GM13977 (cell line): Measurements from ENCODE around the gene CASP9.

Experiments used
- DNase-seq: peaks from one replicate; pipeline ENCODE4 v3.0.0; 2012; ENCODE audit warnings: low spot score
- in situ Hi-C: fragments of 300-500 bp; cut with MboI; formaldehyde crosslinking; loops from one replicate; pipeline ENCODE4 v1.12.0; 2022; ENCODE audit warnings: low sequenced_read_pairs, low pct_unique_long_range_greater_than_20kb, mixed read lengths, inconsistent platforms; ENCODE audit not compliant: unreplicated experiment
- TF ChIP-seq, protein P1 (sequence below): IDR thresholded peaks from 2 replicates; pipeline ENCODE4 v1.5.1; 2012; ENCODE audit warnings: mild to moderate bottlenecking, control low read depth; ENCODE audit not compliant: insufficient read depth; ENCODE audit errors: extremely low read depth, missing control alignments

The CASP9 gene

DNA sequence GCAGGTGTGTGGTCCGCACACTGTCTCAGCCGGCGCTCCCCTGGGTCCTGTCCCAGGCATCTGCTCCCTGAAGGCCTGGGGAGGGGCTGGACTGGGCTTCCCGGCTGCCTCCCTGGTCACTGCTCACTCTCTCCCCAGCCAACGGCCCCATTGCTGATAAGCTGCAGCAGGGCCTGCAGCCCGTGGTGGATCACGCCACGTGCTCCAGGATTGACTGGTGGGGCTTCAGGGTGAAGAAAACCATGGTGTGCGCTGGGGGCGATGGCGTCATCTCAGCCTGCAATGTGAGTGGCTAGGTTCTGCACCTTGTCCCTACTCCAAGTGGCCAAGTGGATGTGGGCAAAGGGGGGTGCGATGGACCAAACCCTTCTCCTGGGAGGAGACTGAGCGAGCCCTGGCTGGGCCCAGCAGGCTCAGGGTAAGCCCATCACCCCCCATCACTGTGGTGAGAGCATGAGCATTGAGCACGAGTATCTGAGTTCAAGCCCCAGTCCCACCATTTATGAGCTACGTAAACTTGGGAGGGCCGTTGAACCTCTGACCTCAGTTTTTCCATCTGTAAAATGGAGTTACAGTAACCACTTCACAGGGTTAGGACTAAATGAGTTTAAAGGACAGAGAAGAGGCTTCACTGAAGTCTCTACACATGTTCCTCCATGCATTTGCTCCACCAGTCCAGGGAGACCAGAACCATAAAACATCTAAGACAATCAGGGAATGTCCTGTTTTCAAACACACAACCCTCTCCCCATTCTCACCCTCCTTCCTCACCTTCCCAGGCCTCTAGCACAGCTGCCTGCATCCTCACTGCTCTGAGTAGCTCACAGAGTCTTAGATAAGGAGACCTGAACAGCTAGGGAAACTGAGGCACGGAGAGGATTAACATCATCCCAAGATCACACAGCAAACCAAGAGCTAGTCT lies 79.3 kb downstream of the CASP9 start:
- TF ChIP-seq, protein P1, sequence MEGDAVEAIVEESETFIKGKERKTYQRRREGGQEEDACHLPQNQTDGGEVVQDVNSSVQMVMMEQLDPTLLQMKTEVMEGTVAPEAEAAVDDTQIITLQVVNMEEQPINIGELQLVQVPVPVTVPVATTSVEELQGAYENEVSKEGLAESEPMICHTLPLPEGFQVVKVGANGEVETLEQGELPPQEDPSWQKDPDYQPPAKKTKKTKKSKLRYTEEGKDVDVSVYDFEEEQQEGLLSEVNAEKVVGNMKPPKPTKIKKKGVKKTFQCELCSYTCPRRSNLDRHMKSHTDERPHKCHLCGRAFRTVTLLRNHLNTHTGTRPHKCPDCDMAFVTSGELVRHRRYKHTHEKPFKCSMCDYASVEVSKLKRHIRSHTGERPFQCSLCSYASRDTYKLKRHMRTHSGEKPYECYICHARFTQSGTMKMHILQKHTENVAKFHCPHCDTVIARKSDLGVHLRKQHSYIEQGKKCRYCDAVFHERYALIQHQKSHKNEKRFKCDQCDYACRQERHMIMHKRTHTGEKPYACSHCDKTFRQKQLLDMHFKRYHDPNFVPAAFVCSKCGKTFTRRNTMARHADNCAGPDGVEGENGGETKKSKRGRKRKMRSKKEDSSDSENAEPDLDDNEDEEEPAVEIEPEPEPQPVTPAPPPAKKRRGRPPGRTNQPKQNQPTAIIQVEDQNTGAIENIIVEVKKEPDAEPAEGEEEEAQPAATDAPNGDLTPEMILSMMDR = no peak
- in situ Hi-C loops = no loop called here

DNA sequence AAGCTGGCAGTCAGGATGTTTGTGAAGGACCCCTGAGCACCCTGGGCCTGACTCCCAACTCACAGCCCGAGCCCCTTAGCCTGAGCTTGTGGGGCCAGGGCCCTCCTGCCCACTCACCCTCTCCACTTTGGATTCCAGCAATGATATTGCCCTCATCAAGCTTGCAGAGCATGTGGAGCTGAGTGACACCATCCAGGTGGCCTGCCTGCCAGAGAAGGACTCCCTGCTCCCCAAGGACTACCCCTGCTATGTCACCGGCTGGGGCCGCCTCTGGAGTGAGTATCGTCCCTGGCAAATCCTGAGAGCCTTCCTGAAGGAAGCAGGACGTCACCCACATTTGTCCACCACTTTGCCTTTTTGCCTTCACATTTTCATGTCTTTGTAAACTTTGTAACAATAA lies 80.7 kb downstream of the CASP9 start:
- DNase-seq = no peak
- TF ChIP-seq, protein P1 = no peak
- in situ Hi-C loops = no loop called here

More for the DNA sequence above, 79.3 kb downstream of the CASP9 start:
- DNase-seq = no peak

DNA sequence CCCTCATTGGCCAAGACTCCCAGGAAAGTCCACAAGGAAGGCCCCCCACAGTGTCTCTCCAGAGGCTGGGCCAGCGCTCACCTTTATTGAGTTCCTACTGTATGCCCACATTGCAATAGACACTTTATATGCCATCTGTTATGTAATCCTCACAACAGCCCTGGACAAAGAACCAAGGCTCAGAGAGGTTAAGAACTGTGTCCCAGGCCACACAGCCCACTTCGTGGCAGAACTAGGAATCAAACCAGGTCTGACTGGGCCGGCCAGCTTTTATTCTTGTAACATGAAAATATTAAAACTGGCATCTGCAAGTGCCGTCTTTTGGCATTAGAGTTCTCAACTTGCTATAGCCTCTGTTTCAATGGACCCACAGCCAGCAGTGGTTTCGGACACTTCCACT lies 81.3 kb downstream of the CASP9 start:
- DNase-seq = no peak
- TF ChIP-seq, protein P1 = no peak
- in situ Hi-C loops = no loop called here

DNA sequence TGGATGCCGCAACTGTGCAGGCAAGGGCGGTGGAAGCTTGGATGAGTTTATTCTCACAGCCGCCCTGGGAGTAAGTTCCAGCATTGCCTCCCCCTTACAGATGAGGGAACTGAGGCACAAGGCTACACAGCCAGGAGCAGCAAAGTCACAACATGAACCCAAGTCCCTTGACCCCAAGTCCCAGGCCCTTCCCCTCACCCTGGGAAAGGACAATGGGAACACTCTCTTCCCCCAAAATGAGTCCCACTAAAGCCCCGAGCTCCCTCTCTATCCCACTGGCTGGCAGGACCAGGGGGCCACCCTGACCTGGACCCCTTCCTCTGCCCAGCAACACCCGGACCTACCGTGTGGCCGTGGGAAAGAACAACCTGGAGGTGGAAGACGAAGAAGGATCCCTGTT lies 81.9 kb downstream of the CASP9 start:
- TF ChIP-seq, protein P1 = no peak
- DNase-seq = no peak
- in situ Hi-C loops = no loop called here
